ENCODE results near the gene HYAL2.
"Not testable (repeated sequence)": the region's sequence is repeated elsewhere in the genome, so short reads cannot be mapped to it uniquely, and the experiment has no call there.

Gene HYAL2

GRCh38 chr3:50292159-50293078 lies 30.1 kb downstream of the HYAL2 start, which contains the start of gene IFRD2:
IFRD2 (minus strand) TSS chr3:50292429; CDS start chr3:50292274, 155 bp downstream.
- peak; percentile 84 to 93 for DNase-seq (ENCODE audit: low read depth in 1 of 2, low spot score in 1 of 2)

- DNase-seq (ENCODE audit: low read depth in 1 of 2, low spot score in 1 of 2), result no peak
Observed at GRCh38 chr3:50290161-50290641, 32.3 kb downstream of the HYAL2 start.

GRCh38 chr3:50289130-50289529 lies 33.4 kb downstream of the HYAL2 start:
- no peak for DNase-seq (ENCODE audit: low read depth in 1 of 2, low spot score in 1 of 2)

- DNase-seq (ENCODE audit: low read depth in 1 of 2, low spot score in 1 of 2), result no peak
Observed at GRCh38 chr3:50288387-50289007, 34.0 kb downstream of the HYAL2 start.

GRCh38 chr3:50287262-50287661 lies 35.3 kb downstream of the HYAL2 start:
- no peak for DNase-seq (ENCODE audit: low read depth in 1 of 2, low spot score in 1 of 2)

- no peak for DNase-seq (ENCODE audit: low read depth in 1 of 2, low spot score in 1 of 2)
Observed at GRCh38 chr3:50286322-50287227, 36.0 kb downstream of the HYAL2 start.

- DNase-seq (ENCODE audit: low read depth in 1 of 2, low spot score in 1 of 2), result not testable (repeated sequence)
Observed at GRCh38 chr3:50284121-50284520, 38.4 kb downstream of the HYAL2 start.

- no peak for DNase-seq (ENCODE audit: low read depth in 1 of 2, low spot score in 1 of 2)
Observed at GRCh38 chr3:50279255-50280016, 43.1 kb downstream of the HYAL2 start.

GRCh38 chr3:50278880-50279224 lies 43.7 kb downstream of the HYAL2 start, which contains the start of gene LSMEM2:
LSMEM2 (plus strand) TSS chr3:50279087; CDS start chr3:50279114, 27 bp downstream.
- DNase-seq (ENCODE audit: low read depth in 1 of 2, low spot score in 1 of 2), result no peak

- DNase-seq (ENCODE audit: low read depth in 1 of 2, low spot score in 1 of 2), result no peak
Observed at GRCh38 chr3:50278123-50278879, 44.2 kb downstream of the HYAL2 start.

- DNase-seq (ENCODE audit: low read depth in 1 of 2, low spot score in 1 of 2), result no peak
Observed at GRCh38 chr3:50276762-50277101, 45.8 kb downstream of the HYAL2 start.

GRCh38 chr3:50275996-50276761 lies 46.4 kb downstream of the HYAL2 start:
- no peak for DNase-seq (ENCODE audit: low read depth in 1 of 2, low spot score in 1 of 2)

GRCh38 chr3:50275141-50275995 lies 47.2 kb downstream of the HYAL2 start:
- DNase-seq (ENCODE audit: low read depth in 1 of 2, low spot score in 1 of 2), result no peak

- DNase-seq (ENCODE audit: low read depth in 1 of 2, low spot score in 1 of 2), result peak; percentile 63 to 68
Observed at GRCh38 chr3:50274371-50275104, 48.0 kb downstream of the HYAL2 start.

GRCh38 chr3:50273689-50274065 lies 48.9 kb downstream of the HYAL2 start:
- DNase-seq (ENCODE audit: low read depth in 1 of 2, low spot score in 1 of 2), result no peak

GRCh38 chr3:50272911-50273688 lies 49.4 kb downstream of the HYAL2 start:
- peak; percentile 80 to 88 for DNase-seq (ENCODE audit: low read depth in 1 of 2, low spot score in 1 of 2)

GRCh38 chr3:50272538-50272910 lies 50.0 kb downstream of the HYAL2 start:
- not testable (repeated sequence) for DNase-seq (ENCODE audit: low read depth in 1 of 2, low spot score in 1 of 2)

Measured in activated CD4-positive, alpha-beta T cell treated with anti-CD3 and anti-CD28 coated beads, Interleukin-2, amount 50 U/mL, for 24 hours (primary cell).